Measurements from ENCODE around the gene SLC7A1.

DNA sequence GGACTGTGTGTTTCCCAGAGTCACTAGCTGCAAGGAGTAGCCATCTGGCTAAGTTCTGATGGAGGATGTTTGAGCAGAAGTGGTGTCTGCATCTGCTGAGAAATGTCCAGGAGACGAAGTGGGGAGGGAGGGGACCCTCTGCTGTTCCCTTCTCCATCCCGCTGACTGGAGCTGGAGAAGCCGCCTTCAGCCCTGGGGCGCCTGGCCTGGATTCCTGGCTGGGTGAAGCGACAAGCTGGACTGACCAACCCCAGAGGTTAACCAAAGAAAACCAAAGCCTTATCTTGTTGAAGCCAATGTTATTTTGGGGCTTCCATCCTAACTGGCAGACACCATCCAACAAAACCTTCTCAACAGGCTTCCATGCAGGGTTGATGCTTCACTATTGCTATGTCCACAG is 67.6 kb downstream of the SLC7A1 start:
- TF ChIP-seq, protein P1, sequence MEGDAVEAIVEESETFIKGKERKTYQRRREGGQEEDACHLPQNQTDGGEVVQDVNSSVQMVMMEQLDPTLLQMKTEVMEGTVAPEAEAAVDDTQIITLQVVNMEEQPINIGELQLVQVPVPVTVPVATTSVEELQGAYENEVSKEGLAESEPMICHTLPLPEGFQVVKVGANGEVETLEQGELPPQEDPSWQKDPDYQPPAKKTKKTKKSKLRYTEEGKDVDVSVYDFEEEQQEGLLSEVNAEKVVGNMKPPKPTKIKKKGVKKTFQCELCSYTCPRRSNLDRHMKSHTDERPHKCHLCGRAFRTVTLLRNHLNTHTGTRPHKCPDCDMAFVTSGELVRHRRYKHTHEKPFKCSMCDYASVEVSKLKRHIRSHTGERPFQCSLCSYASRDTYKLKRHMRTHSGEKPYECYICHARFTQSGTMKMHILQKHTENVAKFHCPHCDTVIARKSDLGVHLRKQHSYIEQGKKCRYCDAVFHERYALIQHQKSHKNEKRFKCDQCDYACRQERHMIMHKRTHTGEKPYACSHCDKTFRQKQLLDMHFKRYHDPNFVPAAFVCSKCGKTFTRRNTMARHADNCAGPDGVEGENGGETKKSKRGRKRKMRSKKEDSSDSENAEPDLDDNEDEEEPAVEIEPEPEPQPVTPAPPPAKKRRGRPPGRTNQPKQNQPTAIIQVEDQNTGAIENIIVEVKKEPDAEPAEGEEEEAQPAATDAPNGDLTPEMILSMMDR (IDR thresholded peaks at IDR 0.05) = no peak
- TF ChIP-seq POLR2A (IDR thresholded peaks at IDR 0.05) = no peak

Measured in upper lobe of left lung (tissue), 4 donors.